Smooth muscle cell of the brain vasculature (primary cell): ENCODE measurements around the gene PAX5.

ENCODE experiments used
- DNase-seq: peaks from one replicate; pipeline ENCODE4 v3.0.0-alpha.2; 2012; ENCODE audit warnings: low read depth, low spot score

PAX5 gene

GRCh38 chr9:36987891-36988290, 46.2 kb downstream of the PAX5 start:
- DNase-seq, result no peak

- DNase-seq, result no peak
Observed at GRCh38 chr9:36987409-36987808, 46.7 kb downstream of the PAX5 start.

- no peak for DNase-seq
Observed at GRCh38 chr9:36986468-36987408, 47.3 kb downstream of the PAX5 start.

DNA sequence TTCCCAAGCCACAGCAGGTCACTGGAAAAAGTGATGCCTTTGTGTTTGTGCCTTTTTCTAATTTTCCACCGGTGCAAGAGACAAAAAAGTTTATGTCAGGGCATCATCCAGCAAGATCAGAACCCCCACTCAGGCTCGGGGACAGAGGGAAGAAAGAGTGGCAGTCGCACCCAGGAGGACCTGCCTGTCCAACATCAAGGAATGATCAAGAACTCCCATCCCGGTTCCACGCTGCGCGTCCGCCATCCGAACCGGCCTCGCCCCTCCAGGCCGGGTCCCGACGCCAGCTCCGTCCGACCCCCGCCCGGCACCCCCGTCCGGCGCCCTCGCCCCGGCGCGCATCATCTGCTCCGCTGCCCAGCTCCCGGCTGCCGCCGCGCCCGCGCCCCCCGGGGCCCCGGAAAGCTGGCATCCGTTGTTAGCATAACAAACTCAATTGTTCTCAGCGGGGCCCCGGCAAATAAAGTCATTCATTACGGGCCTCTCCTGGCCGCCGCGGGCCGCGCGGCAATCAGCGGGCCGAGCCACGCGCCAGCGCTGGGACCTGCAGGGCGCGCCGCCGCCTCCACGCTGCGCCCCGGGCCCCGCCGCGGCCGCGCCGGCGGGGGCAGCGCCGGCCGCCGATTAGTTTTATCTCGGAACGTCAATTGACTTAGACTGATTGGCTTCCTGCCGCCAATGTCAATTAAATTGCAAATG, 48.1 kb downstream of the PAX5 start:
- DNase-seq, result no peak

DNA sequence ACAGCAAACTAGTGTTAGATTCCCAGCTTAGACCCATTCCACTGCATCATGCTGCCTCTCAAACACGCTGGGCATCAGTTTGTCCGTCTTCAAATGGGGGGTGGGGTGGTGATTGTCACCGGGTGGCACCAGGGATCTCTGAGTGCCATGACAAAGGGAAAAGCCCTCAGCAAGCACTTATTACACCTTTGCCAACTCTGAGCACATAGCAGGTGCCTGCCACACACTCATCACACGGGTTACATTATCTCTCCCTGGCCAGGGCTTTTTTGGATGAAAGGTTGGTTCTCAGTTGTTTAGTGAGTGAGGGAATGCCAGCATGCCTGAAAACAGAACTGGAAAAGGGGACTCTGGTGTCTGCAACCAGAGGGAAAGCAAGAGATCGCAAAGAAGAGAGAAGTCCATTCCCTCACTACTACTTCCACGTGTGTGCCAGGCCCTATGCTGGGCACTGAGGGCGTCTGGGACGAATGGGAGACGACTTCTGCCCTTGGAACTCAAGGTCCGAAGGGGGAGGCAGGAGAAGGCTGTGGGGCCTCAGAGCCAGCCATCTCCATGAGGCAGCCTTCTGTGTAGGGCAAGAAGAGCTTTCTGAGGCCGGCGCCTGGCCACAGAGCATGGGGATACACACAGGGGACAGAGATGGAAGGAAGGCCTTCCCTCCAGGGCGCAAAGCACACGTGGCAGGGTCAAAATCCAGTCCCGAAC, 48.9 kb downstream of the PAX5 start:
- no peak for DNase-seq

- no peak for DNase-seq
Observed at GRCh38 chr9:36980148-36980974, 53.7 kb downstream of the PAX5 start.

DNA sequence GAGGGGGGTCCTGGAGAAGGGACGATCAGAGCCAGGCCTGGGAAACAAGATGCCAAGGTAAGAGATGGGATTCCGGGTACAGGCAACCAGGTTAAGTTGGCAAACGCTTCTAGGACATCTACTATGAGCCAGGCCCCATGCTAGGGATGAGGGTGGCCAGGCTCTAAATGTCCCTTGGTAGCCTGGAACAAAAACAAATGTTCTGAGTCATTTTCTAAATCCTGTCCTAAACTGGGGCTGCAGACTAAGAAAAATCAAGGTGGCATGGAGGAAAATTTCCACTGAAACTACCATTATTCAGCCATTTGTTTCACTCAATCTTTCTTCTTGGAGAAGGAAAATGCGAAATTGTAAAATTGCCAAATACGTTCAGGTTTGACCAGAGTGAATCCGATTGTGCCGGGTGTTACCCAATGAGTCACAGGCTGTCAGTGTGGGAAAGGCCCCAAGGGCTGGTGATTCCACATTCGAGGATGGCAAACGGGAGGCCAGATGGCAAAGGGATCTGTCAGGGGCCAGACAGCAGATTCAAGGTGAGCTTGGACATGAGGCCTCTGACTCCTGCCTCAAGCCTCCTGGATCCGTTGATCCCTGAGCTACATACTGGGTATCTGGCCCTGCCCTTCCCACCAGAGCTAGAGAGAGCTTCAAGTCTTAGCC, 57.6 kb downstream of the PAX5 start:
- no peak for DNase-seq

DNA sequence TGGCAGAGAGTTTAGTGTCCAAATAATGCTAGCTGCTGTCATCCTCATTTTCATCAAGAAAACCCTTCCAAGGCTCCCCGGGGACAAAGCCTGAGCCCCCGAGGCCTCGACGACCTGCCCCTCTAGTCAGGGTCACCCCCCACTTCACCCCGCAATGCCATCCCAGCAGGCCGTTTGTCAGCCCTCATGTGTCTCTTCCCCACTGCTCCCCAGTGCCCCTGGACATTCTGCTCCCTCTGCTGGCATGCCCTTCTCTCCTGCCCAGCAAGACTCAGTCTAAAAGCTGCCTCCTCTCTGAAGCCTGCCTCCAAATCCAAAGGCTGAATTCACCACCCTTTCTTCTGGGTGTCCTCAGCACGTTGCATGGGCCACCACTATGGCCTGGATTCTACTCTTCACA, 59.3 kb downstream of the PAX5 start:
- no peak for DNase-seq

GRCh38 chr9:36971935-36972488, 62.1 kb downstream of the PAX5 start:
- no peak for DNase-seq

- DNase-seq, result no peak
Observed at GRCh38 chr9:36970007-36970888, 63.8 kb downstream of the PAX5 start.

DNA sequence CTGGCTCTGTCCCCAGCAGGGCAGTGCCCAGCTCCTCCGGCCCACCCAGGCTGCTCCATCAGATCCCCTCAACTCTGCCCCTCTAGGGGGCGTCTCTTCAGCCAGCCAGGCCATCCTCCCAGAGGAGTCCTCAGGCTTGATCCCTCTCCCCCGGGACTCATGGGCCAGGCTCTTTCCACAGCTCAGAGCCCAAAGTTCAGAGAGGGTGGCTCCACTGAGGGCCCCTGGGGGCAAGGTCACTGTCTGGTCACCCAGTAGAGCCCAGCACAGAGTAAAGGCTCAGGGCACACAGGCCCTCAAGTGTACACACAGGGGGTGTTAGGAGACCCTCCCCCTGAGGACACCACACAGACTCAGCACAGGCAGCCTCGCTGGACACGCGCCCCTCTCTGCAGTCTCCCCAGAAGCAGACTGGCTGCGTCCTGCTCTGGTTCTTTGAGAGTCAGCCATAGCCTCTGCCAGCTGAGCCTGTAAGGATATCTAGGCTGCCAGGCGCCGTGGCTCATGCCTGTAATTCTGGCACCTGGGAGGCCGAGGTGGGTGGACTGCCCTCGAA, 64.8 kb downstream of the PAX5 start:
- DNase-seq, result no peak

GRCh38 chr9:36968574-36969215, 65.4 kb downstream of the PAX5 start:
- no peak for DNase-seq

DNA sequence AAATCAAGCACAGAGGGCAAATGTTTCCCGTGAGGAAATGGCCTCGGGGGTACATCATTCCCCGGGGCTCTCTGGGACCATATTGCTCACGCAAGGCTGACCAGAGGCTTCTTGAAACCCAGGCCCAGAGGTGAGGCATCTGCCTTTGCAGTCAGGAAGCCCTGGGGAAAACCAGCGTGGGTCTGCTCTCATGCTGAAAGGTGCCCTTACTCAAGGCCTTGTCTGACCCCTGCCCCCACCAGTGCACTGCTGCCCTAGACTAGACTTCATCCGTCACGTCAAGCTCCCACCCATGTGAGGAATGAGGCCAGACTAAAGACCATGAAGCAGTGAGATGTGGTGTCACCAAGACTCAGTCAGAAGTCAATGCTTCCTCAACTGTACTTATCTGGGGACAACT, 66.1 kb downstream of the PAX5 start:
- no peak for DNase-seq

- no peak for DNase-seq
Observed at GRCh38 chr9:36966371-36967097, 67.5 kb downstream of the PAX5 start.

DNA sequence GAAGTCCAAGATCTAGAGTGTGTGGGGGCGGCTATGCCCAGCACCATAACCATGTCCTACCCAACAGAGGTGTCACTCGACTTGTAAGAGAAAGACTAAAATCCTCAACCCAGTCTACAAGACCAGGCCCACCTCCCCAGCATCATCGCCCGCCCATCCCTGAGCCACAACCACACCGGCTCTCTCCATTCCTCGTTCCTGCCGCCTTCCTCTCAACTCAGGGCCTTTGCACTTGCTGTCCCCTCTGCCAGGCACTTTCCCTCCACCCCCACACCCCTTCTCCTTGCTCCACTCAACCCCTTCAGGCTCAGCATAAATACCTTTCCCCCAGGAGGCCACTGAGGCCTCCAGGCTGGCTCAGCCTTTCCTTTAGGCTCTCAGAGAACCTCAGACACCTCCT, 69.3 kb downstream of the PAX5 start:
- DNase-seq, result no peak

DNA sequence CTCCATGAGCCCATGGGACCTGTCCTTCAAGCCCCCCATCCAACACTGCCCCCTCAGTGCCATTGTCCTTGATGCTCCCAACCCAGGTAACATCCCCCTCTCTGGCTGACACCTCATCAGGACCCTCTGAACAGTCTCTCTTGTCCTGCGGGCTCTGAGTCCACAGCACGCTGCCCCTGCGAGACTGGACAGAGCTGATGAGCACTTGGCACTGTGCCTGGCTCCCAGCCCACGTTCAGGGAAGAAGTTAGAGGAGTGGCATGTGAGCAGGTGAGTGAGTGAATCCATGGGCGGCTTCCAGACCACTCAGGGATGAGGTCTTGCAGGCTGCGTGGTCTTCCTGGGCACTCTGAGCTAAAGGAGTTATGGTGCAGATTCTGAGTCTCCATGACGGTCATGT, 70.7 kb downstream of the PAX5 start:
- DNase-seq, result no peak

- DNase-seq, result no peak
Observed at GRCh38 chr9:36962691-36963090, 71.4 kb downstream of the PAX5 start.
